Right lobe of liver (tissue), 4 donors: ENCODE data around the gene IREB2.

Experiments used
- POLR2A ChIP-seq: fragments of 450-650 bp; IDR thresholded peaks from one replicate; pipeline ENCODE4 v1.6.1; 2017; ENCODE audit warnings: antibody characterized with exemption, mild to moderate bottlenecking
- TF ChIP-seq, protein P1 (sequence below), 4 donors: fragments of 200-600 bp in 3 of 4; fragments of 450-650 bp in 1 of 4; IDR thresholded peaks; one replicate each; pipeline versions ENCODE4 v1.5.1 to v1.8.0; 2016 to 2022; ENCODE audit warnings: antibody characterized with exemption in 4 of 4, mild to moderate bottlenecking in 2 of 4
- donor health status: DM: no; HTN: no; CAD: no.
- donor health status: DM: no; HTN: no; CAD: no.
- donor health status: DM: no; HTN: yes; CAD: no.

DNA sequence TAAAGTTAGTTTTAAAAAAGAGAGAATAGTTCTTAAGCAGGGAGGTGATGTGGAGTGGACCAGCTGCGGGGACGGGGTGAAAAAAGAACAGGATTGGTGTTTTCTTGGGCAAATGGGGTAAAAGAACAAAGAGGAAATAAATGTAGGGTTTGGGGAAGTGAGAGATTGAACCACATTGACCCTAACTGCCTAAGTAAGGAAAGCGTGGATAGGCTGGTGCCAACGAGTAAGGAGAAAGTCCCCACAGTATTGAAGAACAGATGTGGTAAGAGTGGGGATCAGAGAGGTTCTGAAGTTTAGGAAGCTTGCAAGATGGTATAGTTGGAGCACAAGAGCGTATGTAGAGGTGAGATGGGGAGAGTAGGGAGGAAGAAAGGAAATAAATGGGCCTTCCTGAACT, 17.0 kb downstream of the IREB2 start:
- TF ChIP-seq, protein P1, sequence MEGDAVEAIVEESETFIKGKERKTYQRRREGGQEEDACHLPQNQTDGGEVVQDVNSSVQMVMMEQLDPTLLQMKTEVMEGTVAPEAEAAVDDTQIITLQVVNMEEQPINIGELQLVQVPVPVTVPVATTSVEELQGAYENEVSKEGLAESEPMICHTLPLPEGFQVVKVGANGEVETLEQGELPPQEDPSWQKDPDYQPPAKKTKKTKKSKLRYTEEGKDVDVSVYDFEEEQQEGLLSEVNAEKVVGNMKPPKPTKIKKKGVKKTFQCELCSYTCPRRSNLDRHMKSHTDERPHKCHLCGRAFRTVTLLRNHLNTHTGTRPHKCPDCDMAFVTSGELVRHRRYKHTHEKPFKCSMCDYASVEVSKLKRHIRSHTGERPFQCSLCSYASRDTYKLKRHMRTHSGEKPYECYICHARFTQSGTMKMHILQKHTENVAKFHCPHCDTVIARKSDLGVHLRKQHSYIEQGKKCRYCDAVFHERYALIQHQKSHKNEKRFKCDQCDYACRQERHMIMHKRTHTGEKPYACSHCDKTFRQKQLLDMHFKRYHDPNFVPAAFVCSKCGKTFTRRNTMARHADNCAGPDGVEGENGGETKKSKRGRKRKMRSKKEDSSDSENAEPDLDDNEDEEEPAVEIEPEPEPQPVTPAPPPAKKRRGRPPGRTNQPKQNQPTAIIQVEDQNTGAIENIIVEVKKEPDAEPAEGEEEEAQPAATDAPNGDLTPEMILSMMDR (IDR thresholded peaks at IDR 0.05) = no peak
- no peak for TF ChIP-seq POLR2A
